Measurements from ENCODE around the gene CACNA1C. TPM values are rescaled to one million over a fixed set of nuclear protein-coding genes. Genes with fewer than 3 reads are reported as not detected.

Gene CACNA1C
- total RNA-seq, 1 experiment from 2014 or later = not detected

DNA sequence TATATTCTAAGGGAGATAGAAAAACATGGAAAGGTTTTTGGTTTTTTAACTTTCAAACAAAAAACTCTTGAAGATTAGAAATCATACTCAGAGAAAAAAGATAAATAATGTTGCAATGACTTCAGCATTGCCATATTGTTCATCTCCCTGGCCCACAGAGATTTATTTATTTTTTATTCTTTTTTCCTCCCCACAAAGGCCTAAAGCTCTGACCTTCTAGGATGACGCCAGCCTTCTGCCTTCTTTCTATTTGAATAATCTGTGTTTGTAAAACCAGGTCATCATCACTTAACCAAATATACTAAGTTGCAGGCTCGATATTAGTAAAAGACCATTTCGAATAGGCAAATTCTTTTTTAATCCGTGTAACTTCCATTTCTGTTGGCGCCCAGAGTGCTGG is 44.1 kb upstream of the CACNA1C start:
- Histone ChIP-seq H2AFZ (no peak overlapping the region), H3K9me2 (ENCODE audit: insufficient read depth) (no peaks in the 10 kb centered on the region), H3K27me3 (ENCODE audit: insufficient read depth, low read depth) (peaks cover 19% of the 10 kb centered on the region), H3K9me3 (ENCODE audit: insufficient read depth, low read depth) (no peaks in the 10 kb centered on the region), H3K79me2 (ENCODE audit: low read depth) (no peaks in the 10 kb centered on the region), H3K4me3 (no peak overlapping the region), H3F3A (ENCODE audit: insufficient read depth, low read depth) (no peaks in the 10 kb centered on the region), H3K36me3 (ENCODE audit: low read depth) (no peaks in the 10 kb centered on the region), H3K27ac (no peak overlapping the region), H3K4me2 (no peak overlapping the region), H3K4me1 (replicated peaks; ENCODE audit: insufficient read depth) (no peaks in the 10 kb centered on the region), H4K20me1 (ENCODE audit: insufficient read depth) (no peaks in the 10 kb centered on the region)
- DNase-seq = no peak
- POLR2A ChIA-PET (ENCODE audit: unreplicated experiment) = interaction anchor here (0.6 kb wide), 1 partner anchor 50 kb away, joined by 5 read pairs; no protein-coding TSS in a partner anchor
- intact Hi-C loops (cut with micrococcal nuclease; ENCODE audit: unreplicated experiment) = no loop called here
- no TSS peak for BruUV-seq (replicated peaks)
- TF ChIP-seq, protein P1, sequence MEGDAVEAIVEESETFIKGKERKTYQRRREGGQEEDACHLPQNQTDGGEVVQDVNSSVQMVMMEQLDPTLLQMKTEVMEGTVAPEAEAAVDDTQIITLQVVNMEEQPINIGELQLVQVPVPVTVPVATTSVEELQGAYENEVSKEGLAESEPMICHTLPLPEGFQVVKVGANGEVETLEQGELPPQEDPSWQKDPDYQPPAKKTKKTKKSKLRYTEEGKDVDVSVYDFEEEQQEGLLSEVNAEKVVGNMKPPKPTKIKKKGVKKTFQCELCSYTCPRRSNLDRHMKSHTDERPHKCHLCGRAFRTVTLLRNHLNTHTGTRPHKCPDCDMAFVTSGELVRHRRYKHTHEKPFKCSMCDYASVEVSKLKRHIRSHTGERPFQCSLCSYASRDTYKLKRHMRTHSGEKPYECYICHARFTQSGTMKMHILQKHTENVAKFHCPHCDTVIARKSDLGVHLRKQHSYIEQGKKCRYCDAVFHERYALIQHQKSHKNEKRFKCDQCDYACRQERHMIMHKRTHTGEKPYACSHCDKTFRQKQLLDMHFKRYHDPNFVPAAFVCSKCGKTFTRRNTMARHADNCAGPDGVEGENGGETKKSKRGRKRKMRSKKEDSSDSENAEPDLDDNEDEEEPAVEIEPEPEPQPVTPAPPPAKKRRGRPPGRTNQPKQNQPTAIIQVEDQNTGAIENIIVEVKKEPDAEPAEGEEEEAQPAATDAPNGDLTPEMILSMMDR (conservative IDR thresholded peaks at IDR 0.05) = no peak
- no peak for TF ChIP-seq EZH2 (IDR thresholded peaks at IDR 0.05; ENCODE audit: low read depth)
- CTCF ChIA-PET = no interaction called here

DNA sequence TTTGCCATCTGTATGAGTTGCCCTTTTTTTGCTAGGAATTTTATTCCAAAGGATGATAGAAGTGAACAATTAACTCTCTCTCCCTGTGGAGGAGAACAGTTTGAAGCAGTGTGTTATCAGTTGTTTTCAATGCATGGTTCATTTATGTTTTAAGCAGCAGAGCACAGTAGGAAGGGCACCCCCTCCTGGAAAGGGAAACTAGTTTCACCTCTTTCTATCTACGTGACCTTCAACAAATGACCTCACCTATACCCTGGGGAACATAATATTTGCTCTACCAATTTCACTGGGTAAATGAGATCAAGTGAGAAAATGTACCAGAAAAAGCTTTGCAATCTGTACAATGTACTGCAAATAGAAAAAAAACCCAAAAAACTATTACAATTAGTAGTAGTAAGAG is 43.2 kb upstream of the CACNA1C start:
- Histone ChIP-seq H3K4me2 (no peak overlapping the region), H3K4me1 (replicated peaks; ENCODE audit: insufficient read depth) (no peaks in the 10 kb centered on the region), H3K79me2 (ENCODE audit: low read depth) (no peaks in the 10 kb centered on the region), H3K36me3 (ENCODE audit: low read depth) (no peaks in the 10 kb centered on the region), H4K20me1 (ENCODE audit: insufficient read depth) (no peaks in the 10 kb centered on the region), H3K27ac (no peak overlapping the region), H3K27me3 (ENCODE audit: insufficient read depth, low read depth) (peaks cover 18% of the 10 kb centered on the region), H3K4me3 (no peak overlapping the region), H2AFZ (no peak overlapping the region), H3F3A (ENCODE audit: insufficient read depth, low read depth) (no peaks in the 10 kb centered on the region), H3K9me3 (ENCODE audit: insufficient read depth, low read depth) (no peaks in the 10 kb centered on the region), H3K9me2 (ENCODE audit: insufficient read depth) (no peaks in the 10 kb centered on the region)
- POLR2A ChIA-PET (ENCODE audit: unreplicated experiment) = interaction anchor here (0.6 kb wide), 1 partner anchor 51 kb away, joined by 5 read pairs; no protein-coding TSS in a partner anchor
- CTCF ChIA-PET = no interaction called here
- BruUV-seq (replicated peaks) = no TSS peak
- no peak for TF ChIP-seq EZH2 (IDR thresholded peaks at IDR 0.05; ENCODE audit: low read depth)
- TF ChIP-seq, protein P1 (conservative IDR thresholded peaks at IDR 0.05) = no peak
- DNase-seq = no peak
- intact Hi-C loops (cut with micrococcal nuclease; ENCODE audit: unreplicated experiment) = no loop called here

DNA sequence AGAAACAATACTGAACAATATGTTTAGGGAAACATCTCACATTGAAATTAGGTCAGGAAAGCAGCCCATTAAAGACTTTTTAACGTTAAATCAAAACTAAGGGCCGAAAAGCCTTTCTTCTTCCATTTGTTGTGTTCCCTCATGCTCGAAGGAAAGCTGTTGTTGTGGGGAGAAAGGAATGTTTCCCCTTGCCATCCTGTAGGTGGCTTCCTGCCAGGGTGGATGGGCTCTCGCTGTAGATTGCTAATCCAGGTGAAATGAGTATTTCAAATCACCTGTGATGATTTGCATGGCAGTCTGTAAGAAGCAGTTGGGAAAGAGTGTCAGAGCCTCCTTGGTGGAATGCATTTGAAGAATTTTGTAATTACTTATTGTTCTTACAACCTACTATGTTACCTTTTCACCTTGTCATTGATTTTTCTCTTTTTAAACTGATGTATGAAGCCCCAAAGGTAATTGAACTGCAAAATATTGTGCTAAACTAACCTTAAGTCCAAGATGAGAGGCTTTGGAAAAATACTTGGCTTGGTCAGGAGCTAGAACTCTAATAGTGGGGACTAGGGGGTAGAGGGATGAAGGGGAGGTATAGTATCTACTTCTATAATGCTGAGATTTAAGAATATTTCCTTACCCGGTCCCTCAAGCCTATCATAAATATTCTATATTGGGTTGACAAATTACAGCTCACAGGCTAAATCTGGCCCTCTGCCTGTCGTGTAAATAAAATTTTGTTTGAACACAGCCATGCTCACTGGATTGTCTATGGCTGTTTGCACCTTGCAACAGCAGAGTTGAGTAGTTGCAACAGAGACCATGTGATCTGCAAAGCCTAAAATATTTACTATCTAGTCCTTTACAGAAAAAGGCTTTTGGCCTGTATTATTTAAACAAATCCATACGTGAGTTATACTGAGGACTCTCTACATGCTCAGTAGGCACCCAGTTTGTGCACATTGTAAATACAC is 40.9 kb upstream of the CACNA1C start:
- no TSS peak for BruUV-seq (replicated peaks)
- no peak overlapping the region for H3K4me2 ChIP-seq
- POLR2A ChIA-PET (ENCODE audit: unreplicated experiment) = interaction anchor here (0.6 kb wide), 1 partner anchor 406 kb away, joined by 3 read pairs; no protein-coding TSS in a partner anchor

More for the DNA sequence above, 40.9 kb upstream of the CACNA1C start:
- Histone ChIP-seq H3K9me2 (ENCODE audit: insufficient read depth) (no peaks in the 10 kb centered on the region), H3K79me2 (ENCODE audit: low read depth) (no peaks in the 10 kb centered on the region), H3K9me3 (ENCODE audit: insufficient read depth, low read depth) (no peaks in the 10 kb centered on the region), H3K36me3 (ENCODE audit: low read depth) (no peaks in the 10 kb centered on the region), H4K20me1 (ENCODE audit: insufficient read depth) (no peaks in the 10 kb centered on the region), H3K27ac (no peak overlapping the region), H3K4me1 (replicated peaks; ENCODE audit: insufficient read depth) (no peaks in the 10 kb centered on the region), H3K4me3 (no peak overlapping the region), H3F3A (ENCODE audit: insufficient read depth, low read depth) (no peaks in the 10 kb centered on the region), H2AFZ (no peak overlapping the region), H3K27me3 (ENCODE audit: insufficient read depth, low read depth) (peaks cover 31% of the 10 kb centered on the region)
- CTCF ChIA-PET = no interaction called here
- peak in 1 of 2 experiments; percentile 31 for DNase-seq
- intact Hi-C loops (cut with micrococcal nuclease; ENCODE audit: unreplicated experiment) = no loop called here
- TF ChIP-seq, protein P1 (conservative IDR thresholded peaks at IDR 0.05) = no peak
- no peak for TF ChIP-seq EZH2 (IDR thresholded peaks at IDR 0.05; ENCODE audit: low read depth)

Measured in PC-9 (cell line).